ENCODE results near the gene UCK2.
"Not testable (repeated sequence)": the region's sequence is repeated elsewhere in the genome, so short reads cannot be mapped to it uniquely, and the experiment has no call there.

UCK2 gene

GRCh38 chr1:165799387-165799786 is 28.0 kb upstream of the UCK2 start:
- H3K27ac ChIP-seq (replicated peaks), result no peak overlapping the region
- TF ChIP-seq CTCF (IDR thresholded peaks at IDR 0.05; ENCODE audit: insufficient read depth, low read length) (no peak), REST (IDR thresholded peaks at IDR 0.05; ENCODE audit: insufficient replicate concordance, low read depth) (no peak), SPI1 (IDR thresholded peaks at IDR 0.05; ENCODE audit: borderline replicate concordance, low read depth) (no peak), POLR2AphosphoS5 (IDR thresholded peaks at IDR 0.05; ENCODE audit: low read depth) (no peak), GABPA (IDR thresholded peaks at IDR 0.05; ENCODE audit: low read depth) (no peak)
- H3K4me3 ChIP-seq (replicated peaks; ENCODE audit: insufficient read depth, low read length), result no peak overlapping the region
- no peaks in the 10 kb centered on the region for H3K27me3 ChIP-seq (ENCODE audit: insufficient read depth, poor library complexity, severe bottlenecking)
- DNase-seq (ENCODE audit: low read depth in 1 of 2, low spot score in 1 of 2), result no peak

GRCh38 chr1:165804513-165804912 is 22.9 kb upstream of the UCK2 start:
- not testable (repeated sequence) for H3K27me3 ChIP-seq (ENCODE audit: insufficient read depth, poor library complexity, severe bottlenecking); DNase-seq (ENCODE audit: low read depth in 1 of 2, low spot score in 1 of 2); H3K4me3 ChIP-seq (replicated peaks; ENCODE audit: insufficient read depth, low read length); H3K27ac ChIP-seq (replicated peaks)

GRCh38 chr1:165807613-165808012 is 19.8 kb upstream of the UCK2 start:
- DNase-seq (ENCODE audit: low read depth in 1 of 2, low spot score in 1 of 2), result no peak
- Histone ChIP-seq H3K27ac (replicated peaks) (no peak overlapping the region), H3K27me3 (ENCODE audit: insufficient read depth, poor library complexity, severe bottlenecking) (no peaks in the 10 kb centered on the region), H3K4me3 (replicated peaks; ENCODE audit: insufficient read depth, low read length) (no peak overlapping the region)
- TF ChIP-seq REST (IDR thresholded peaks at IDR 0.05; ENCODE audit: insufficient replicate concordance, low read depth) (no peak), SPI1 (IDR thresholded peaks at IDR 0.05; ENCODE audit: borderline replicate concordance, low read depth) (no peak), GABPA (IDR thresholded peaks at IDR 0.05; ENCODE audit: low read depth) (no peak), CTCF (IDR thresholded peaks at IDR 0.05; ENCODE audit: insufficient read depth, low read length) (no peak), POLR2AphosphoS5 (IDR thresholded peaks at IDR 0.05; ENCODE audit: low read depth) (no peak)

GRCh38 chr1:165815725-165816124 is 11.7 kb upstream of the UCK2 start:
- no peak overlapping the region for H3K4me3 ChIP-seq (replicated peaks; ENCODE audit: insufficient read depth, low read length)
- no peak for TF ChIP-seq SPI1 (IDR thresholded peaks at IDR 0.05; ENCODE audit: borderline replicate concordance, low read depth)
- no peak for TF ChIP-seq GABPA (IDR thresholded peaks at IDR 0.05; ENCODE audit: low read depth)
- no peak for TF ChIP-seq POLR2AphosphoS5 (IDR thresholded peaks at IDR 0.05; ENCODE audit: low read depth)
- no peak for TF ChIP-seq CTCF (IDR thresholded peaks at IDR 0.05; ENCODE audit: insufficient read depth, low read length)
- no peak for TF ChIP-seq REST (IDR thresholded peaks at IDR 0.05; ENCODE audit: insufficient replicate concordance, low read depth)
- no peaks in the 10 kb centered on the region for H3K27me3 ChIP-seq (ENCODE audit: insufficient read depth, poor library complexity, severe bottlenecking)
- no peak for DNase-seq (ENCODE audit: low read depth in 1 of 2, low spot score in 1 of 2)
- H3K27ac ChIP-seq (replicated peaks), result no peak overlapping the region
